Measurements from ENCODE around the gene ANXA2.
A peak's percentile ranks its signal among the peaks of the same experiment; 100 is the strongest.

Gene ANXA2

GRCh38 chr15:60386615-60387014, 11.2 kb downstream of the ANXA2 start:
- DNase-seq = no peak

GRCh38 chr15:60385620-60386552, 11.9 kb downstream of the ANXA2 start:
- no peak for DNase-seq

- no peak for DNase-seq
These were observed 13.2 kb downstream of the ANXA2 start for GRCh38 chr15:60384526-60385126.

GRCh38 chr15:60384053-60384452, 13.7 kb downstream of the ANXA2 start:
- DNase-seq = no peak

- no peak for DNase-seq
These were observed 14.8 kb downstream of the ANXA2 start for GRCh38 chr15:60382773-60383674.

- no peak for DNase-seq
These were observed 16.5 kb downstream of the ANXA2 start for GRCh38 chr15:60381148-60381788.

DNA sequence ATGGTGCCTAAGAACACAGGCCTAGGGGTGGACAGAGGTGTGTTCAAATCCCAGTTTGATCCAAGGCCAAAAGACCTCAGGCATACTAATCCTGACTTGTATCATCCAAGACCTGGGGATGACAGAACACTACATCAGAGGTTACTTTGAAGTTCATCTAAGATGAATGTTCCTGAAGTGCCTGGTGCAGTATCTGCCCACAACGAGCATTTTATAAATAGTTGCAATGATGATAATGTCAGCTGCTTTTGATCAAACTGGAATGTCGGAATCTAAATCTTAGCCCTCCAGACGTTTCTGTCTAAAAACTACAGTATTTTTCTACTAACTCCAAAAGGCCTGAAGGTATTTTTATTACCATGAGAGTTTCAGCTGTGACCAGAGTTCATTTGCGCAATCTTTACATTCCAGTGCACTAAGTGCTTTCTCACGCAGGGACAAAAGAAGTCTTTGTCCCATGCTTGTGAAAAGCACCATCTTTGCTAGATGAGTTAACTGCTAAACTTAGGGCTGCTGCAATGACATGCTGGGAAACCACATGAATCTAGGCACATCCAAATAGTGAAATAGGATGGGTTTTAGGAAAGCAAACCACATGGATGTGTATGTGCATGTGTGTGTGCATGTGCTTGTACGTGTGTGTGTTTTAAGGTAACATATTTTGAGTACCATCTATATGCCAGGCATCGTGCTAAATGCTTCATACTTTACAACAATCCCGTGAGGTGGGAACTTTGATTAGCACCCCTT, 18.1 kb downstream of the ANXA2 start:
- no peak for DNase-seq

DNA sequence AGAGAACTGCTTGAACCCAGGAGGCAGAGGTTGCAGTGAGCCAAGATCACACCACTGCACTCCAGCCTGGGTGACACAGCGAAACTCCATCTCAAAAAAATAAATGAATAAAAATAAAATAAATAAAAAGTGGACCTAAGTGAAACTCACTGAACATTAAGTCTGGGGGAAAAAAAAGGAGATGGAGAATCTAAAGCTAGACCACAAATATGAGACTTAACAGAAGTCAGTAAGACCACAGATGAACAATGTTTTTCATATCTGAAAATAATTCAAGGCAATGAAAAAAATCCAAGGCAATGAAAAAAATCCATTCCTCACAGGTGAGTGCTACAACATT, 18.6 kb downstream of the ANXA2 start:
- no peak for DNase-seq

- no peak for DNase-seq
These were observed 21.1 kb downstream of the ANXA2 start for GRCh38 chr15:60376677-60377095.

GRCh38 chr15:60375306-60375705, 22.5 kb downstream of the ANXA2 start:
- no peak for DNase-seq

DNA sequence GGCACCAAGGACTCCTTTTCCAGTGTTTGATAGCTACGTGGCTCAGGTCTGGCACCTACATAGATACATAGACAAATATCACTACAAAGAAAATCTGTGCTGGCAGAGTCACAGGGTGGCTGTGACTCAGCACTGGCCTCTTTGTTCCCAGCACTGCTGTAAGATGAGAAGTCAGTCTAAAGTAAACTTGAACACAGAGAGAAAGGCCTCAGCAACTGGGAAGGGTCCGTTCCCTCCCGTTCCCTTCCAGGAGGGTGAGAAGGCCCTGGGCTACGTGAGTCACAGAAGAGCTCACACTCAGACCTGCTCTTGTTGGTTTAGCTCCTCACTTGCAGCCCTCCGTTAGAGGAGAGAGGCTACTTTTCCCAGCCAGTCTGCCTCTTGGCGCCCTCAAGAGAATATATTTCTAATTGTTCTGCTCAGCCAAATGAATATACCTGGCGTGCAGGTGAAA, 23.1 kb downstream of the ANXA2 start:
- peak; percentile 69 for DNase-seq

DNA sequence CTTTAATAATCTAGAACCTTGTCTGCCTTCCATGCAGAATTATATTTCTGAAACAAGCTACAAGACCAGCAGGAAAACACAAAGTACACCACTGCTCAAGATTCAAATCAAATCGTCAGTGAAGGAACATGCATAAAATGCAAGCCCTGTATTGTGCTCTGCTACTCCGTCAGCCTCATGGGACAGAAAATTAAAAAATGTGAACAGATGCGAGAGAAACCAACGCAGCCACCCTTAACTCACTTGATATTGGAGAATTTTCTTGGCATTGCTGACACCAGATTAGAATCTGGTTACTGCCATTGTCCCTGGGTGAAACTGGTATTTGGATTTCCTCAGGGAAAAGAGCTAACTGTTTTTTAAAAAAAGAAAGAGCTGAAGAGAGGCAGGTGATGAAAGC, 23.6 kb downstream of the ANXA2 start:
- DNase-seq = no peak

- no peak for DNase-seq
These were observed 24.0 kb downstream of the ANXA2 start for GRCh38 chr15:60373745-60374144.

- no peak for DNase-seq
These were observed 24.5 kb downstream of the ANXA2 start for GRCh38 chr15:60373327-60373726.

DNA sequence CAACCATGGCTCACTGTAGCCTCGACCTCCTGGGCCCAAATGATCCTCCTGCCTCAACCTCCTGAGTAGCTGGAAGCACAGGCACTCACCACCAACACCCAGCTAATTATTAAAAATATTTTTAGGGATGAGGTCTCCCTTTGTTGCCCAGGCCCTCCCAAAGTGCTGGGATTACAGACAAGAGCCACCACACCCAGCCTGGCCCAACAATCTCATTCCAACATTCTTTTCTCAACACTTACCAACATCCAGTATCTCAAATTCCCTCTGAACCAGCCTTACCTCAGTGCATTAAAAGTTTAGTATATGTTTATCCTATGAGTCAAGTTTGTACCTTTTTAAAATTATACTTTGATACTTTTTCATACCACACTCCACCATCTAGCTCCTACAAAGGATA, 25.0 kb downstream of the ANXA2 start:
- no peak for DNase-seq

GRCh38 chr15:60372227-60372626, 25.6 kb downstream of the ANXA2 start:
- no peak for DNase-seq

GRCh38 chr15:60371175-60372051, 26.4 kb downstream of the ANXA2 start:
- peak; percentile 91 for DNase-seq

GRCh38 chr15:60370869-60371136, 27.0 kb downstream of the ANXA2 start:
- no peak for DNase-seq

DNA sequence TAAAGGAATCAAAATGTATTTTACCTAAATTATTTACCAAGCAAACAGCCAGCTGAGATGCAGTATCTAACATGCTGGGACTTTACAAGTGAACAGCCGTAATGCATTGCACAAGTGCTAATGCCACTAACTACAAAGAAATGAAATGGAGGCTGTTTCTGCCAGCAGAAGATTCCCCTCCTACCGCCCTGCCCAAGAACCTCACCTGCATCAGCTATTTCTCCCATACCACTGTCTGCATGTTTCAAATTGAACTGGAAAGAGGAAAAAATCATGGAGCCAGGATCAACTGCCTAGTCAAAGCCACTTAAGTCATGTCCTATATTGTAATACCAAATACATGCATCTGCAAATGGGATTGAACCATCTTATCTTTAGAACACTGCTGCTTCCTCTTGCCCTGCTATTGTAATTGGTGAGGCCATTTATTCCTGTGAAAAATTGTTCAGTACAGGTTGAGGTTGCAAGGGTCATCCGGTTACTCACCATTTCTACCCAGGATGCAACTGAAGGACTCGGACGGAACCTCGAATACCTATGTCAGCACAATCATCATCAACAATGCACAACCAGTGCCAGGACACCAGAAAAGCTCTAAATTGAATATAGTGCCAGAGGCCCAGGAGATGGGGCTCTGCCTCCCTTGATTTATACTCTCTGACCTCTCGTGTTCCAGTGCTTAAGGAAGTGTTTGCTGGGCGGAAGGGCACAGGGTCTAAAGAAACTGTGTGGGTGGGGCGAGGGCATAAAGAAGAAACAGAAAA, 27.5 kb downstream of the ANXA2 start:
- no peak for DNase-seq

DNA sequence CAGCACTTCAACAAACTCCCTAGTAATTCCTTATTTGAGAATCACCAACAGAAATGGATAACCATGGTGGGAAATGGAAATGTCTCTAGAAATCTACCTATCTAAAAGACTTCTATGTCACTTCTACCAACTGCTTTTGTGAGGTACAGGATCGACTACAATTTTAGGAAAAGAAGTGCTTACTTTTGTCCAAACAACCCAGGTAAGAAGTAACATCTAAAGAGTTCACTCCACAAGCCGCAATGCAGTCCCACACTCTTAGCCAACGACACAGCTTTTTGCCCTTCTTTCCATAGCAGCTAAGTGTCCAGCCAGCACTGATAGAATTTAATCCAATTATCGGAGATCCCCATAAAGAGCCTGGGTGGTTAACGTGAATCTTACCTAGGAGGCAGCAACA, 28.1 kb downstream of the ANXA2 start:
- DNase-seq = no peak

- DNase-seq = no peak
These were observed 33.2 kb downstream of the ANXA2 start for GRCh38 chr15:60364612-60364924.
